SH-SY5Y (cell line): Measurements from ENCODE around the gene WHRN.

ENCODE experiments used
- GATA2 ChIP-seq: IDR thresholded peaks from 2 replicates; pipeline ENCODE4 v1.6.1; 2011; ENCODE audit warnings: mild to moderate bottlenecking, low read depth, low read length
- GATA3 ChIP-seq: IDR thresholded peaks from 2 replicates; pipeline ENCODE4 v1.6.1; 2011; ENCODE audit warnings: low read depth, mild to moderate bottlenecking, low read length, moderate library complexity

Gene WHRN

GRCh38 chr9:114464281-114465051 lies 40.8 kb downstream of the WHRN start:
- TF ChIP-seq GATA2 (no peak), GATA3 (no peak)

- TF ChIP-seq GATA2: no peak
- no peak for TF ChIP-seq GATA3
Measured at GRCh38 chr9:114462791-114463190, 42.5 kb downstream of the WHRN start.

- TF ChIP-seq GATA2 (no peak), GATA3 (no peak)
Measured at GRCh38 chr9:114461468-114461867, 43.8 kb downstream of the WHRN start.

GRCh38 chr9:114460513-114461199 lies 44.6 kb downstream of the WHRN start:
- TF ChIP-seq GATA2 (no peak), GATA3 (no peak)

- TF ChIP-seq GATA2: no peak
- no peak for TF ChIP-seq GATA3
Measured at GRCh38 chr9:114459464-114459863, 45.8 kb downstream of the WHRN start.

- TF ChIP-seq GATA3 (no peak), GATA2 (no peak)
Measured at GRCh38 chr9:114456929-114457328, 48.3 kb downstream of the WHRN start.

- TF ChIP-seq GATA2 (no peak), GATA3 (no peak)
Measured at GRCh38 chr9:114454652-114455051, 50.6 kb downstream of the WHRN start.

GRCh38 chr9:114452219-114453165 lies 52.8 kb downstream of the WHRN start:
- no peak for TF ChIP-seq GATA2

GRCh38 chr9:114451707-114452031 lies 53.6 kb downstream of the WHRN start:
- no peak for TF ChIP-seq GATA3
- no peak for TF ChIP-seq GATA2

- no peak for TF ChIP-seq GATA3
- no peak for TF ChIP-seq GATA2
Measured at GRCh38 chr9:114450833-114451706, 54.2 kb downstream of the WHRN start.

- TF ChIP-seq GATA3 (no peak), GATA2 (no peak)
Measured at GRCh38 chr9:114450181-114450580, 55.1 kb downstream of the WHRN start.

- TF ChIP-seq GATA3 (no peak), GATA2 (no peak)
Measured at GRCh38 chr9:114449236-114449635, 56.0 kb downstream of the WHRN start.

- TF ChIP-seq GATA3 (no peak), GATA2 (no peak)
Measured at GRCh38 chr9:114448706-114449105, 56.6 kb downstream of the WHRN start.
